ELR (cell line): Measurements from ENCODE around the gene SRD5A3.
"Not testable (repeated sequence)": the region's sequence is repeated elsewhere in the genome, so short reads cannot be mapped to it uniquely, and the experiment has no call there.

Experiments
- DNase-seq: peaks from one replicate; pipeline ENCODE4 v3.0.0-alpha.2; 2015; ENCODE audit warnings: low read depth

Gene SRD5A3

DNA sequence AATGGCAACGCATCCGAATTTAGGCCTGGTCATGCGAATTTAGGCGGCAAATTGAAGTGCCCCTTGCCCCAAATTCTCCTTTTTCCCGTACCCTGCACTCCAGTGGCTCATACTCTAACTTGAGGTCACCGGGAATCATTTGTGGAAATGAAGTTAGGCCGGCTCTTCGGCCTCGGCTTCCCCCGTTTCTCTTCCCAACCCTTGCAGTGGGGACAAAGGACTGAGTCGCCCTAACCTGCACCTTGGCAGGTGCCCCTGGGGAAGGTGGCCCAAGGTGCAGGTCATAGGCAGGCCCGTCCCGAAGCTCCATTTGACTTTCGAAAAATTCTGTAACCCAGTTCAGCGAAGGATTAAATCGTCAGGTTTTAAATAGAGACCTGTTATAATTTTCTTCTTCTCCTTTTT lies 811 bp downstream of the SRD5A3 start:
- no peak for DNase-seq

DNA sequence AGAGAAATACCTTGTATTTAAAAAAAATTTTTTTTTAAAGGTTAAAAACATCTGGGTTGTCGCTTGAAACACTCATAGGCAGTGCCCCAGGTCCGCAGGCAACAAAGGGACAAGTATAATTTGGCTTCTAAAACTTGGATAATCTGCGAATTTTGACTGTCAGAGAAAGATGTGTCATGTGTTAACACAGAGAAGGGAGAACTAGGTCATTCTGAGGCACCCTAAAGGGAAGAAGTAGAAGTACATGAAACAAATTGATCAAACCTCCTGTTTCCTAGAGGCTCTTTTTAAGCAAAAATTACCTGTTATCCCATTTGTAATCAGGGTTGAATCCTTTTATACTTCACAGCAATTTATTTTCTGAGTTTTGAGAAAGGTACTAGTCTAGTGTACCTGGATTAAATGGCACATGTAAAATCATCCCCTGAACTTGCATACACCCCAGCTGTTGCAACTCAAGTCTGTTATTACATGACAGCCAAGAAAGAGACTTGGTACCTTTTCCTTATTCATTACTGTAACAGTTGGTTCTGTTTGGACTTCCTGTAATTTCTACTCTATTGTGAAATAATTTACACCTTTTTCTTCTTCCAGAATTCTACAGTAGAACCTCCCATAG lies 1.7 kb downstream of the SRD5A3 start:
- peak; percentile 47 for DNase-seq

DNA sequence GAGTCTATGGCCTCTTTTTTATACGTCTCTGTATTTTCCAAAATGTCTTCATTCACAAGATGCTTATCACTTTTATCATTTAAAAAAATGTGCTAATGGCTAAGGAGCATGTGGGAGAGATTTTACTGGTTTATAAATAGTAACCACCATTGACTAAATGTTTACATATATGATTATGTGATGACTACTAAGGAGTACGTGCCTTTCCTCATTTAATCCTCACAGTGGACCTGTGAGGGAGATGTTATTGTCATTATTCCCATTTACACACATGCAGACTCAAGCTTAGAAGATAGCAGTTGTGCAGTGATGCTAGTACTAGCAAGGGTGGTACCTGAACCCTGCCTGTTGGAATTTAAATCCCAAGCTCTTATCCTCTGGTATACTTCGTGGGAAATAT lies 2.4 kb downstream of the SRD5A3 start:
- peak; percentile 46 for DNase-seq

DNA sequence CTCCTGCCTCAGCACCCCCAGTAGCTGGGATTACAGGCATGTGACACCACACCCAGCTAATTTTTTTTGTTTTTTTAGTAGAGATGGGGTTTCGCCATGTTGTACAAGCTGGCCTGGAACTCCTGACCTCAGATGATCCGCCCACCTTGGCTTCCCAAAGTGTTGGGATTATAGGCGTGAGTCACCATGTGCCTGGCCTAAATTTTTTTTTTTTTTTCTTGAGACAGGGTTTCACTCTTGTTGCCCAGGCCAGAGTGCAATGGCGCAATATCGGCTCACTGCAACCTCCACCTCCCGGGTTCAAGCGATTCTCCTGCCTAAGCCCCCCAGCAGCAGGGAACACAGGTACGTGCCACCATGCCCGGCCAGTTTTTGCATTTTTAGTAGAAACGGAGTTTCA lies 4.8 kb downstream of the SRD5A3 start:
- peak; percentile 35 for DNase-seq

DNA sequence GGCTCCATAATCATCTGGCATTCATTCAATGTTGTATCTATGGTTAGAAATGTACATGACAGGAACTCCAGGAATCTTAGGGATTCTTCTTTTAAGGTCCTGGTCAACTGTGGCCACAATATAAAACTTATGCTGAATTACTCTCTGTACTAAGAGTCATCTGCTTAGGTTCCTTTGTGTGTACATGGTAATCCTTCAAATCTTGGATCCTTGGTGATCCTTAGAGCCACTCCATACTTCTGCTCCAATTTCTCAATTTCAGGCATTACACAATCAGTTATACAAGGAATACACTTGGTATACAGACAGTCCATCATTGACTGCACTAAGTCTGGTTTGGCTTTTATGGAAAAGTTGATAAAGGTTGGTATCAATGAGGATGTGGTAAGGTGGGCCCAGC lies 5.8 kb downstream of the SRD5A3 start:
- no peak for DNase-seq

DNA sequence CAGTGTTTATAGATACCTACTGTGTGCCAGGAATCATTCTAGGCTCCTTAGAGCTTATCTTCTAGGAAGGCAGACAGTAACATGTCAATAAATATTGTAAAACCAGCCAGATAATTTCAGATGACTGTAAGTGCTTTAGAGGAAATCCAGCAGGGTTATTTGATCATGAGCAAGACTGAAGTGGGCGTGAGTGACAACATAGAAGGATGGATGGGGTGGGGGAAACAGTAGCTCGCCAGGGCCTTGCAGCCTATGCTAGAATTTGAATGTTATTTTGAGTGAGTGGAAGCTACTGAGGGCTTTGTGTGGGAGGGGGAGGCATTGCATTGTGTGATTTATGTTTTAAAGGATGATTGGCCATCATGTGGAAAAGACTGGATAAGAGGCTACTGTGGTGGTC lies 6.7 kb downstream of the SRD5A3 start:
- no peak for DNase-seq

DNA sequence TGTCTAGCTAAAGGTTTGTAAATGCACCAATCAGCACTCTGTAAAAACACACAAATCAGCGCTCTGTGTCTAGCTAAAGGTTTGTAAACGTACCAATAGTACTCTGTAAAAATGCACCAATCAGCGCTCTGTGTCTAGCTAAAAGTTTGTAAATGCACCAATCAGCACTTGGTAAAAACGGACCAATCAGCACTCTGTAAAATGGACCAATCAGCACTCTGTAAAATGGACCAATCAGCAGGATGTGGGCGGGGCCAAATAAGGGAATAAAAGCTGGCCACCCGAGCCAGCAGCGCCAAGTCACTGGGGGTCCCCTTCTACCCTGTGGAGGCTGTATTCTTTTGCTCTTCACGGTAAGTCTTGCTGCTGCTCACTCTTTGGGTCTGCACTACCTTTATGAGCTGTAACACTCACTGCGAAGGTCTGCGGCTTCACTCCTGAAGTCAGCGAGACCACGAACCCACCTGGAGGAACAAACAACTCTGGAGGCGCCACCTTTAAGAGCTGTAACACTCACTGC lies 7.2 kb downstream of the SRD5A3 start:
- not testable (repeated sequence) for DNase-seq

DNA sequence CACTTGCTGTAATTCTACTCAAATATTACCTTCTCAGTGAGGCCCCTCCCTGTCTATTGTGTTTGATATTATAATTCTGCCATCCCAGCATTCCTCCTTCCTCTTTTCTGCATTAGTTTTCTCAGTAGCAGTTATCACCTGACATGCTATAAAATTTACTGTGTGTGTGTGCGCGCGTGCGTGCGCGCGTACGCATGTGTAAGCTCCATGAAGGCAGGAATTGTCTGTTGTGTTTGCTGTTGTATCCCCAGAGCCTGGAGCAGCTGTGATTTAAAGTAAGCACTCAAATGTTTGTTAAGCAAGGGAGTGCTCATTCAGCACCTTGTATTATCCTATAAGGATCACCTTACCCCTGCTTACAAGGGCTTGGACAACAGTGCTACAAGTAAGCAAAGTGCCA lies 8.6 kb downstream of the SRD5A3 start:
- DNase-seq, result no peak

DNA sequence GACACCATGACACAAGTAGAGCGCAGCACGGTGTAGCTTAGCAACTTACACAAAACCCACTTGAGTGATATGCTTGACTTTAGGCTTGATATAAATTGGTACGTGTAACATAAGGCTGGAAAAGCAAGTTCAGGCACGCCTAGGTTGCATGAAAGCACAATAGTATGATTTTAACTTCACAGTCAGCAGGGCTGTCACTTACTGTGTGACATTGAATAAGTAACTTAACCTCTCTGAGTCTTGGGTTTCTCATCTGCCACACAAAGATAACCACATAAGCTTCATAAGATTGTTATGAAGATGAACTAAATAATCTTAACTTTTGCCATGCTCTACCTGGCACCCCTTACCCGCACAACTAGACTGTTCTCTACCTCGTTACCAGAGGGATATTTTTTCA lies 9.5 kb downstream of the SRD5A3 start:
- no peak for DNase-seq

DNA sequence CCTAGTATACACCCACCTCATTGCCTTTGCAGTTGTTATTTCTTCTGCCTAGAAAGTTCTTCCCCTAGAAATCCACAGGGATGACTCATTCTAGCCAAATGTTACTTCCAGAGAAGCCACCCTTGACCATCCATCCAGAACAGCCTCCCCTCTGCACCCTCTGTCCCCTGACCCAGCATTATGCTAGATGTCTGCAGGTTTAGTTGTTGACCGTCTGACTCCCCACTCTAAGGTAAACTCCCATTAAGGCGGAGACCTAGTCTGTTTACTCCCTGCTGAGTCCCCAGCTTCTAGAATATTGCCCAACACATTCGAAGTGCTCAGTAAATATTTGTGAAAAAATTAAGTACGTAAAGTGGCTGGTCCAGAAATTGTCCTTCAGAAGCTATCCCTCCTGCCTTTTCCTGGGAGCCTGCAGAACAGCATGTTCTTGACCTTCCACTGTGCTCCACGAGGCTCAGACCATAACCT lies 11.0 kb downstream of the SRD5A3 start:
- peak; percentile 44 for DNase-seq

DNA sequence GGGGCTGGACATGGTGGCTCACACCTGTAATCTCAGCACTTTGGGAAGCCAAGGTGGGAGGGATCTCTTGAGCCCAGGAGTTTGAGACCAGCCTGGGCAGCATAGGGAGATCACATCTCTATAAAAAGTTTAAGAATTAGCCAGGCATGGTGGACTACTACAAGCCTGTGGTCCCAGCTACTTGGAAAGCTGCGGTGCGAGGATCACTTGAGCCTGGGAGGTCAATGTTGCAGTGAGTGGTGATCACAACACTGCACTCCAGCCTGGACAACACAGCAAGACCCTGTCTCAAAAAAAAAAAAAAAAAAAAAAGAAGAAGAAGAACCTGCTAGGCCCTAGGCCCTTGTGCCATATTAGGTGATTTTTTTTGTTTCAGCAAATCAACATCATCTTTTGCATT lies 12.2 kb downstream of the SRD5A3 start:
- no peak for DNase-seq

DNA sequence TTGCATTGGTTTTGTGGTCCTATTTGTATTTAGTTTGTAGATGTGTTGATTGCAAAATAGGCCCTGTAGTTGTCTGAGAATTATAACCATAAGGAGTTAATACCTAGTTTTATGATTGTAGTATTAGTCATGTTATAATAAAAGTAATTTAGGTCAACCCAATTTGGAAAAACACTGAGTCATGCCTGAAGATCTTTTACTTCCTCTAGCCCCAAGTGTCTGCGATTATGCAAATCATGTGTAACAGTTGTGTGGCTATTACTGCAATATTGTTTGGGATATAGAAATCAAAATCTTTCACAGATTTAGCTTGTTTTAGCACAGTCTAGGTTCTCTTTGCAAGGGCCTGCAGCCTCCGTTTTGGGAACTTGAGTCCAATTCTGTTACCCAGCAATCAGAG lies 12.6 kb downstream of the SRD5A3 start:
- DNase-seq, result peak; percentile 75

DNA sequence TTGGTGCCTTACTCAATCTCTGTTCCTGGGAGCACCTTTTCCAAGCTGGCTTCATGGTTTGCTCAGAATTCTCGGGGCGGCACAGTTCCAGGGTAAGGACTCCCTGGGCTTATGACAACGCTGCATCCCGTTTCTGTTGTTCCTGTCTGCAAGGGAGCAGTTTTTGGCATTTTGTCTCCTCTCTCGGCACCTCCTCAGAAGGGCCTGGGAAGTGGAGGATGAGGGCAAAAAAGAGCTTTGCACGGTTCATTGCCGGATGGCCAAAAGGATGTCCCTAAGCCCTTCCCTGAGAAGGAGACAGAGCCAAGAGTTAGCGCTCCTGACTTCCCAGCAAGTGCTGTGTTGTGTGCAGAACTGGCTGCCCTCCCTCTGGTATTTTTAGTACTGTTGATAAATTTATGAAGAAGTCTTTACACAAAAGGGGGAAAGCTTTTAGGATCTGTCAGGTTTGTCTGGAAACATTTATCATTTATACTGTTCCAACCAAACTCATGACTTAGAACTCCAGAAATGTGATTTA lies 13.4 kb downstream of the SRD5A3 start:
- no peak for DNase-seq

DNA sequence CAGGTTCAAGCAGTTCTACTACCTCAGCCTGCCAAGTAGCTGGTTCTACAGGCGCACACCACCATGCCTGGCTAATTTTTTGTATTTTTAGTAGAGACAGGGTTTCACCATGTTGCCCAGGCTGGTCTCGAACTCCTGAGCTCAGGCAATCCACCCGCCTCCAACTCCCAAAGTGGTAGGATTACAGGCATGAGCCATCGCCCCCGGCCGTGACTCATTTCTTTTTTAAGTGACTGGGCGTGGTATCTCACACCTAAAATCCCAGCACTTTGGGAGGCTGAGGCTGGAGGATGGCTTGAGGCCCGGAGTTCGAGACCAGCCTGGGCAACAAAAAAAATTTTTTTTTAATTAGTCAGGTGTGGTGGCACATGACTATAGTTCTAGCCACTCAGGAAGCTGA lies 16.9 kb downstream of the SRD5A3 start:
- DNase-seq, result not testable (repeated sequence)

DNA sequence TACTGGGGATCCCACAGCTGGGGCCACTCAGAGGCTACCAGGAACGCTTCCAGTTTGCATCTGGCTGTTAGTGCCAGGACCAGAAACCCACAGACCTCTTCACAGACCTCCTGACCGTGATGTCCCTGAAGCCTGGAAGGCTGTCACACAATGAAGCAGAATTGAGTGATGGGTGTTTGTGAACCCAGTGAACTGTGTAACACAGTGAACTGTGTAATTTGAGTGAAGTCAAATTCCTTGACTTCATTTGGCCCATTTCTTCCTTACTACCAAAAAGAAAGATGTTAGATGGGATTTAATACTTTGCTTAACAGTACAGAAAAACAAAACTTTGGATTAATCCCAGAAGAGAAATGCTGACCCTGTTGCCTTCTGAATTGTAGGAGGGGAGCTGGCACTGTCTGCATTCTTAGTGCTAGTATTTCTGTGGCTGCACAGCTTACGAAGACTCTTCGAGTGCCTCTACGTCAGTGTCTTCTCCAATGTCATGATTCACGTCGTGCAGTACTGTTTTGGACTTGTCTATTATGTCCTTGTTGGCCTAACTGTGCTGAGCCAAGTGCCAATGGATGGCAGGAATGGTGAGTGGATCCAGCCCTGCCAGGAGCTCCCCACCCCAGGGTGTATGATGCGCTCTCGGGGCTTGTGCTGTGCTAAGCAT lies 17.8 kb downstream of the SRD5A3 start:
- DNase-seq, result no peak

DNA sequence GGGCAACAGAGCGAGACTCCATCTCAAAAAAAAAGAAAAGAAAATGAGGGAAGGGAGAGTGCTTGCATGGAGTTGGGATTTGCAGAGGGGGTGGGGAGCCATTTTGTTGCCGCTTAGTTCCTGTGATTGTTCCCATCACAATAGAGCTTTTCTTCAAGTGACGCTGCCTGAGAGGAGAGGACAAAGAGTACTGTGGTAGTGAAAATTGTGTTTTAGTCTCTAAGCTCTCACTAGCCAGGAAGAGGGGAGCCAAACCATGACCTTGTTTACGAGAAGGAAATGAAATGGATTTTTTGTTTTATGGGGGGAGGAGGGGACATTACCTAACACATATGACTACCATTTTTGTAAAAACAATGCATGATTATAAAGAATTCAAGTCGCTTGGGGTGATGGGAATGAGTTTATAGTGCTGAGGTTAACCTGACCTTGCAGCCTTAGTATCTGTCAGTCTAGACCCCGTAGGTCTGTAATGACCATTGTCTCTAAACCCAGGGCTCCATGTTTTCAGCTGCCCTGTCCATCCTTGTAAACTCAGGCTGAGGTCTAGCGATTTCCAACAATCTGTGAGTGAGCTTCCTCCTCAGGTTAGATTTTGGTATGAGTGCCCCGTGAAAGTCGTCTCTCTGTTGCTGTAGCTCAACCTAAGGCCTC lies 18.8 kb downstream of the SRD5A3 start:
- no peak for DNase-seq

DNA sequence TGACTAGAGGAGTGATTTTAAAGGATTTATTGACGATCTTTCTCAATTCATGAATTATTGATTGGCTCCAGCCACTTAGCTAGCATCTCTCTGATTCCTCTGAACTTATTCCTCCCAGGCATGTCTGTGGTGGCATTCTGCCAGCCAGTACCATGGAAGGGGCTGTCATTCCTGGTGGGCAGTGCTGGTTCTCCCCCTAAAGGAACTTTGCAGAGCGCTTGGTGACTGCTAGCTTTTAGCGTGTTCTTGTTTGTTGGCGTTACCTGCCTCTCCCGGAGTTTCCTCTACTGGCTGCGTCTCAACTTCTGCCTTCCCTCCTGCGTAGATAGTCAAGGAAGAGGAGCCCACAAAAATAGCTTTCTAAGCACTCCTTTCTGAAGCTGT lies 19.3 kb downstream of the SRD5A3 start:
- DNase-seq, result no peak

DNA sequence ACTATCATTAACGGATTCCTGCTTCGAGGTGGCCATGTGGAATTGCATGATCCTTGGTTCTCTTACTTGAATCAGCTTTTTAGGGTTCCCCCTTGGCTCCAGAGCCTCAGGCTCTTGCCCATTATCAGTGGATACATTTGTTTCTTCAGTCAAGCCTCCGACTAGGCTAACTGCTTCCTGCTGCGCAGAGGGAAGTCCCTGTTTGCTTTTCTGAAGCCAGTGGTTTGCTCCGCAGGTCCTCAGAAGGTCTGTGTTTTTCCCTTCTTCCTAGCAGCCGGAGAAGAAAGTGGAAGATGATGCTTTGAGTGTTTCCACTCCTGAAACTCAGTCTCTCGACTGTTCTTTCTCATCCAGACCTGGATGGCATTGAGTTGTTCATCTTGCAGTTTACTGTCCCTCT lies 20.6 kb downstream of the SRD5A3 start:
- DNase-seq, result no peak

DNA sequence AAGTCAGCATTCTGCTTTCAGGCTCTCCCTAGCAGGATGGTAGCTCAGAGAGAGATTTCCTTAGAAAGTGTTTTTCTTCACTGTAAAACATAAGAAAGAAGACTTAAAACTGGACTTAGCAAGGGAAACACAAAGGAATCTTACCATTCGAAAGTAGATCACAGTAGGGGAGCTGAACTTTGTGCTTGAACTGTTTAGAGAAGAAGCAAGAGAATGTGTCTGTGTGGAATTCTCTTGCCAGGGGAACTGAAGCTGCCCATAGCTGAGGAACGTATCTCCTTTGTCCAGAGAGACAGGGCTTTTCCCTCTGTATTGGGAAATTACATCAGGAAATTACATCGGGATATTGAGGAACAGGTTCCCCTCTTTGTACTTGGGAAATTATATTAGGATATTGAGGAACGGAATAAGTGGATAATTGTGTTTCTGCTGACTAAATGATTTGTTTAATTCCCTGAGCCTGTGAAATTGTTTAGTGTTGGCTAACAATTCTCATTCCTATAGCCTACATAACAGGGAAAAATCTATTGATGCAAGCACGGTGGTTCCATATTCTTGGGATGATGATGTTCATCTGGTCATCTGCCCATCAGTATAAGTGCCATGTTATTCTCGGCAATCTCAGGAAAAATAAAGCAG lies 21.2 kb downstream of the SRD5A3 start:
- no peak for DNase-seq

DNA sequence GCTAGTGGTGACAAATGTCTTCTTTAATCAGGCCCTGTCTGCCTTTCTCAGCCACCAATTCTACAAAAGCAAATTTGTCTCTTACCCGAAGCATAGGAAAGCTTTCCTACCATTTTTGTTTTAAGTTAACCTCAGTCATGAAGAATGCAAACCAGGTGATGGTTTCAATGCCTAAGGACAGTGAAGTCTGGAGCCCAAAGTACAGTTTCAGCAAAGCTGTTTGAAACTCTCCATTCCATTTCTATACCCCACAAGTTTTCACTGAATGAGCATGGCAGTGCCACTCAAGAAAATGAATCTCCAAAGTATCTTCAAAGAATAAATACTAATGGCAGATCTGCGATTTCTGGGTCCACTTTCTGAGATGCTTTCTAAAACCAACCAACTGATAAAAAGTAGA lies 23.9 kb downstream of the SRD5A3 start:
- DNase-seq, result no peak

DNA sequence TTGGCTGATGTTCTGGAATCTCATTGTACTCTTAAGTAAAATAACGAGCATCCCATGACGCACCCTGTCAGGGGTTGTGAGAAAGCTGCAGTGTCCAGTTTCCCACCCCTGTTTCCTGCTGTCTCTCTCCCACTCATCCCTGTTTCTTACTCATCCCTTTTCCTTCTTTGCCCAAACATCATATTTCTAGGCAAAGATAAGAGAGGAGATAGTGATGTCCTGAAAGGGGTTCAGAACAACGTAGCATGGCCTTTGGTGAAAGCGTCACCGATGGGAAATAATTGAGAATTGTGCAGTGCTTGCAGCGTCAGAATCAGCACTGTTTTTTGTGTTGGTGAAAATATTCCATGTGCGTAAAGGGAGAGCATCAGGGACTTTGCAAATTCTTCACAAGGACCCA lies 26.2 kb downstream of the SRD5A3 start:
- peak; percentile 78 for DNase-seq

DNA sequence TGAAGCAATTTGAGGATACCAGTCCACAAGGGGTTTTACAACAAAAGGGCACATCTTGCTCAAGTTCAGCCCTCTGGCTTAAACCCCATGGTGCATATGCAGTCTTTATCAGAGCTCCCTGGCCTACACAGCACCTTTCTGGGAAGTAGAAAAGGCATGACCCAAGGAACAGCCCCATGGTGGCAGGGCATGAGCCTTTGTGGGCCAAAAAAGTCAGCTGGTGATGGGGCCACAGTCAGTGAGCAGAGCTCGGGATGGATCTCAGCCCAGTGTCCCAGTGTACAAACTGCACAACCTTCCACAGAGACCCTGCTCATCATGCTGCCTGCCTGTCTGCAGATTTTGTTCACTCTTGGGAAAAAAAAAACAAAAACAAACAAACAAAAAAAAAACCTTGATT lies 27.4 kb downstream of the SRD5A3 start:
- DNase-seq, result no peak

DNA sequence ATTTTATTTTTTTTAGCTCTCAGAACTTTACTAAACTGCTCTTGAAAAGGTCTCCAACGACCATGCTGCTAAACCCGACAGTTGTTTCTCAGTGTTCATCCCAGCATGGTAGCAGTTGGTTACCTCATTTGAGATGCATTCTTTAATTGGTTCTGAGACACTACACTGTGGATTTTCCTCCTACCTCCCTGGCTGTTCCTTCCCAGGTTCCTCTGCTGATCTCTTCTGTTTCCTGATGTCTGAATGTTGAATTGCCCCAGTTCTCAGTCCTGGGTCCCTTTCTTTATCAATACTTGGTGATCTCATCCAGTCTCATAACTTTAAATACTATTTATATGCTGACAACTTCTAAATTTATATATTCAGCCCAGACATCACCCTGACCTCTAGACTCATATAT lies 30.7 kb downstream of the SRD5A3 start:
- DNase-seq, result no peak
